Endodermal cell (in vitro differentiated cells): ENCODE results near the gene HOXA6. TPM values are rescaled to one million over a fixed set of nuclear protein-coding genes. Genes with fewer than 3 reads are reported as not detected.

Experiments
- DNase-seq: peaks from one replicate; pipeline ENCODE4 v3.0.0-alpha.2; 2017
- H3K27ac ChIP-seq: 2 replicates; pipeline ENCODE4 v1.5.1; 2013; ENCODE audit warnings: mild to moderate bottlenecking, low read depth, low read length, moderate library complexity
- H3K27me3 ChIP-seq: 2 replicates; pipeline ENCODE4 v1.6.1; 2013; ENCODE audit warnings: mild to moderate bottlenecking, low read length, moderate library complexity; ENCODE audit not compliant: insufficient read depth, control insufficient read depth, poor library complexity, severe bottlenecking
- H3K36me3 ChIP-seq: 2 replicates; pipeline ENCODE4 v1.7.0; 2013; ENCODE audit warnings: mild to moderate bottlenecking, low read length, moderate library complexity; ENCODE audit not compliant: control insufficient read depth, insufficient read depth
- H3K4me1 ChIP-seq: one replicate; pipeline ENCODE4 v1.7.0; 2013; ENCODE audit warnings: low read length; ENCODE audit not compliant: control insufficient read depth, insufficient read depth
- H3K4me3 ChIP-seq: 2 replicates; pipeline ENCODE4 v1.5.1; 2013; ENCODE audit warnings: mild to moderate bottlenecking, low read length, moderate library complexity
- H3K9ac ChIP-seq: 2 replicates; pipeline ENCODE4 v1.6.1; 2013; ENCODE audit warnings: mild to moderate bottlenecking, low read length, moderate library complexity; ENCODE audit not compliant: poor library complexity, severe bottlenecking; ENCODE audit errors: extremely low read depth
- H3K9me3 ChIP-seq: 2 replicates; pipeline ENCODE4 v1.6.1; 2013; ENCODE audit warnings: mild to moderate bottlenecking, low read length, moderate library complexity; ENCODE audit not compliant: control insufficient read depth
- H3K27ac Mint-ChIP-seq: 2 replicates; pipeline ENCODE4 v1.8.0; 2020; ENCODE audit warnings: mixed read lengths
- H3K27me3 Mint-ChIP-seq: 2 replicates; pipeline ENCODE4 v1.8.0; 2021; ENCODE audit warnings: mild to moderate bottlenecking, mixed read lengths; ENCODE audit not compliant: insufficient read depth
- H3K36me3 Mint-ChIP-seq: 2 replicates; pipeline ENCODE4 v1.8.0; 2020; ENCODE audit warnings: low read depth, mixed read lengths
- H3K4me1 Mint-ChIP-seq: 2 replicates; pipeline ENCODE4 v1.8.0; 2020; ENCODE audit warnings: mixed read lengths
- H3K4me3 Mint-ChIP-seq: 2 replicates; pipeline ENCODE4 v1.8.0; 2020; ENCODE audit warnings: mild to moderate bottlenecking, moderate library complexity, mixed read lengths
- H3K9me3 Mint-ChIP-seq: 2 replicates; pipeline ENCODE4 v1.8.0; 2020; ENCODE audit warnings: mild to moderate bottlenecking, mixed read lengths
- CTCF ChIP-seq: fragments of 200-600 bp; sonication (generic); conservative IDR thresholded peaks from 2 replicates; pipeline ENCODE4 v1.5.0; 2021; ENCODE audit warnings: antibody characterized with exemption, mild to moderate bottlenecking
- WGBS, 2 experiments: methylation state at CpG; one replicate each; pipeline versions ENCODE4 v1.1.5 to v1.1.7; 2013; ENCODE audit warnings: missing lambda C conversion rate in 2 of 2, mixed read lengths in 1 of 2; ENCODE audit not compliant: insufficient coverage in 1 of 2, insufficient read length in 1 of 2; 5-methylcytosine and 5-hydroxymethylcytosine counted together
- total RNA-seq, 2 donors: library from RNA; stranded (reverse); fragmentation: NEBNext Ultra II Directional in 1 of 2; extraction: Animal tissue kit (Norgen Biotek cat#: 25700) in 1 of 2; gene quantifications; 2 replicates in 1 of 2; 3 replicates in 1 of 2; pipeline ENCODE4 v1.2.1, GENCODE V29; 2021

Gene HOXA6
- total RNA-seq, 2 donors from 2014 or later = not detected

- Histone ChIP-seq H3K27ac (no peak overlapping the region), H3K9ac (no peak overlapping the region), H3K4me1 (no peaks in the 10 kb centered on the region), H3K27me3 (peaks cover 97% of the 10 kb centered on the region), H3K4me3 (no peak overlapping the region), H3K36me3 (no peaks in the 10 kb centered on the region), H3K9me3 (no peaks in the 10 kb centered on the region)
- DNase-seq = no peak
- Mint-ChIP-seq H3K9me3 (no peaks in the 10 kb centered on the region), H3K27ac (no peak overlapping the region), H3K36me3 (no peaks in the 10 kb centered on the region), H3K27me3 (peaks cover 95% of the 10 kb centered on the region), H3K4me3 (no peak overlapping the region), H3K4me1 (no peaks in the 10 kb centered on the region)
- 8 to 16% methylated on average over 9 to 20 of the region's 20 CpGs for WGBS, 2 experiments
- TF ChIP-seq CTCF = no peak
These were observed 31.3 kb downstream of the HOXA6 start for GRCh38 chr7:27116031-27116961.

- peaks cover 95% of the 10 kb centered on the region for H3K27me3 Mint-ChIP-seq
- 3 to 4% methylated on average over 28 to 45 of the region's 45 CpGs for WGBS, 2 experiments
- H3K36me3 Mint-ChIP-seq = no peaks in the 10 kb centered on the region
- no peak overlapping the region for H3K27ac Mint-ChIP-seq
- Histone ChIP-seq H3K9me3 (no peaks in the 10 kb centered on the region), H3K4me1 (no peaks in the 10 kb centered on the region), H3K27me3 (peaks cover 97% of the 10 kb centered on the region), H3K9ac (no peak overlapping the region), H3K36me3 (no peaks in the 10 kb centered on the region), H3K27ac (no peak overlapping the region), H3K4me3 (no peak overlapping the region)
- H3K4me1 Mint-ChIP-seq = peaks cover 5% of the 10 kb centered on the region
- no peaks in the 10 kb centered on the region for H3K9me3 Mint-ChIP-seq
- no peak overlapping the region for H3K4me3 Mint-ChIP-seq
- no peak for TF ChIP-seq CTCF
- peak; percentile 77 for DNase-seq
These were observed 32.1 kb downstream of the HOXA6 start for GRCh38 chr7:27115221-27116026.

- no peak for DNase-seq
- no peak overlapping the region for H3K27ac Mint-ChIP-seq
- H3K36me3 ChIP-seq = no peaks in the 10 kb centered on the region
- H3K4me1 ChIP-seq = no peaks in the 10 kb centered on the region
- peaks cover 97% of the 10 kb centered on the region for H3K27me3 ChIP-seq
- peaks cover 95% of the 10 kb centered on the region for H3K27me3 Mint-ChIP-seq
- H3K4me3 Mint-ChIP-seq = no peak overlapping the region
- no peaks in the 10 kb centered on the region for H3K36me3 Mint-ChIP-seq
- H3K9ac ChIP-seq = no peak overlapping the region
- H3K27ac ChIP-seq = no peak overlapping the region
- no peak overlapping the region for H3K4me3 ChIP-seq
- peaks cover 5% of the 10 kb centered on the region for H3K4me1 Mint-ChIP-seq
- peaks cover under 1% of the 10 kb centered on the region for H3K9me3 ChIP-seq
- TF ChIP-seq CTCF = no peak
- WGBS, 2 experiments = 0 to 6% methylated on average over 2 to 6 of the region's 6 CpGs
- no peaks in the 10 kb centered on the region for H3K9me3 Mint-ChIP-seq
These were observed 32.7 kb downstream of the HOXA6 start for GRCh38 chr7:27114881-27115220.
